IMR-90 (cell line): Measurements from ENCODE around the gene TTYH3. TPM values are rescaled to one million over a fixed set of nuclear protein-coding genes. Genes with fewer than 3 reads are reported as not detected.

ENCODE experiments used
- ATAC-seq: fragments of 200-7000 bp; cut with Tn5 transposase; 2 replicates; pipeline ENCODE4 v1.9.1; 2020; ENCODE audit warnings: low read depth, mild to moderate bottlenecking, moderate library complexity
- BruUV-seq: library from RNA; stranded (reverse); fragments of 400-500 nt; replicated peaks from 2 replicates; lab custom pipeline; 2021; lab: Mats Ljungman, UMichigan
- CTCF ChIA-PET: fragments of 300-600 bp; formaldehyde crosslinking; extraction: SDS; loops from one replicate; lab custom pipeline; 2021; ENCODE audit warnings: antibody characterized with exemption; lab: Yijun Ruan, JAX
- POLR2A ChIA-PET: fragments of 300-600 bp; sonication (Branson Sonifier 250); formaldehyde crosslinking; loops from one replicate; lab custom pipeline; 2022; ENCODE audit warnings: antibody characterized with exemption; ENCODE audit not compliant: unreplicated experiment; lab: Charles Lee
- DNase-seq: peaks from one replicate; pipeline ENCODE4 v3.0.0; 2013
- H2AFZ ChIP-seq: replicated peaks from 2 replicates; pipeline ENCODE3; 2013; ENCODE audit warnings: low read length, mild to moderate bottlenecking; ENCODE audit not compliant: poor library complexity
- H2AK5ac ChIP-seq: 2 replicates; pipeline ENCODE4 v1.6.1; 2013; ENCODE audit warnings: low read depth, low read length, inconsistent platforms
- H2AK9ac ChIP-seq: replicated peaks from 2 replicates; pipeline ENCODE3; 2013; ENCODE audit warnings: mild to moderate bottlenecking, low read depth, low read length, moderate library complexity; ENCODE audit not compliant: poor library complexity
- H2BK120ac ChIP-seq: 2 replicates; pipeline ENCODE4 v1.6.1; 2013; ENCODE audit warnings: low read depth, low read length, inconsistent platforms
- H2BK15ac ChIP-seq: 3 replicates; pipeline ENCODE4 v1.6.1; 2013; ENCODE audit warnings: low read depth, low read length, inconsistent platforms
- H2BK20ac ChIP-seq: 2 replicates; pipeline ENCODE4 v1.6.1; 2013; ENCODE audit warnings: low read depth, mild to moderate bottlenecking, inconsistent platforms, low read length, moderate library complexity
- H2BK5ac ChIP-seq: 2 replicates; pipeline ENCODE4 v1.6.1; 2013; ENCODE audit warnings: mild to moderate bottlenecking, low read depth, low read length, inconsistent platforms; ENCODE audit not compliant: poor library complexity, severe bottlenecking
- H3K14ac ChIP-seq: replicated peaks from 2 replicates; pipeline ENCODE4 v1.6.1; 2013; ENCODE audit warnings: low read depth, low read length, inconsistent platforms
- H3K18ac ChIP-seq: 2 replicates; pipeline ENCODE4 v1.6.1; 2013; ENCODE audit warnings: low read depth, low read length, control low read depth
- H3K23ac ChIP-seq: 2 replicates; pipeline ENCODE4 v1.6.1; 2013; ENCODE audit warnings: low read depth, low read length, inconsistent platforms
- H3K27ac ChIP-seq: 2 replicates; pipeline ENCODE4 v1.5.1; 2013; ENCODE audit warnings: mild to moderate bottlenecking, control low read depth, low read length; ENCODE audit not compliant: insufficient read depth
- H3K27me3 ChIP-seq: 2 replicates; pipeline ENCODE4 v1.6.1; 2013; ENCODE audit warnings: low read length; ENCODE audit not compliant: control insufficient read depth, insufficient read depth
- H3K36me3 ChIP-seq: 2 replicates; pipeline ENCODE4 v1.6.1; 2013; ENCODE audit warnings: low read length, mixed read lengths; ENCODE audit not compliant: control insufficient read depth, insufficient read depth
- H3K4ac ChIP-seq: 2 replicates; pipeline ENCODE4 v1.6.1; 2013; ENCODE audit warnings: low read depth, low read length, inconsistent platforms
- H3K4me1 ChIP-seq: 2 replicates; pipeline ENCODE4 v1.6.1; 2013; ENCODE audit warnings: low read length, mixed read lengths; ENCODE audit not compliant: control insufficient read depth, insufficient read depth
- H3K4me2 ChIP-seq: 2 replicates; pipeline ENCODE4 v1.6.1; 2013; ENCODE audit warnings: low read depth, mild to moderate bottlenecking, control low read depth, low read length, moderate library complexity
- H3K4me3 ChIP-seq: 2 replicates; pipeline ENCODE4 v1.5.1; 2013; ENCODE audit warnings: low read depth, mild to moderate bottlenecking, control low read depth, low read length, moderate library complexity; ENCODE audit not compliant: insufficient read depth
- H3K56ac ChIP-seq: 2 replicates; pipeline ENCODE4 v1.6.1; 2013; ENCODE audit warnings: low read length, inconsistent platforms; ENCODE audit not compliant: insufficient read depth; ENCODE audit errors: extremely low read depth
- H3K79me1 ChIP-seq, 2 experiments: 2 replicates each; pipeline ENCODE4 v1.6.1; 2013; ENCODE audit warnings: low read length in 2 of 2, inconsistent platforms in 1 of 2, low read depth in 1 of 2
- H3K9ac ChIP-seq: 2 replicates; pipeline ENCODE4 v1.6.1; 2013; ENCODE audit warnings: low read depth, low read length, control low read depth
- H3K9me1 ChIP-seq: 2 replicates; pipeline ENCODE4 v1.6.1; 2013; ENCODE audit warnings: low read length, inconsistent platforms; ENCODE audit not compliant: insufficient read depth
- H3K9me3 ChIP-seq: 2 replicates; pipeline ENCODE4 v1.6.1; 2013; ENCODE audit warnings: low read length; ENCODE audit not compliant: control insufficient read depth, insufficient read depth
- H4K20me1 ChIP-seq: 2 replicates; pipeline ENCODE4 v1.6.1; 2013; ENCODE audit warnings: low read length, inconsistent platforms; ENCODE audit not compliant: insufficient read depth
- H4K5ac ChIP-seq: 2 replicates; pipeline ENCODE4 v1.6.1; 2013; ENCODE audit warnings: mild to moderate bottlenecking, low read depth, low read length, control low read depth
- H4K8ac ChIP-seq, 2 experiments: 2 replicates each; pipeline ENCODE4 v1.6.1; 2013; ENCODE audit warnings: low read depth in 2 of 2, low read length in 2 of 2, control low read depth in 1 of 2, inconsistent platforms in 1 of 2
- H4K91ac ChIP-seq: 2 replicates; pipeline ENCODE4 v1.6.1; 2013; ENCODE audit warnings: low read depth, low read length, inconsistent platforms; ENCODE audit not compliant: insufficient read depth
- CEBPB ChIP-seq: IDR thresholded peaks from 2 replicates; pipeline ENCODE4 v1.6.1; 2012; ENCODE audit warnings: low read depth, low read length, improper control_type of control experiment
- CHD1 ChIP-seq: IDR thresholded peaks from 2 replicates; pipeline ENCODE4 v1.6.1; 2012; ENCODE audit warnings: low read depth, low read length, improper control_type of control experiment
- FOS ChIP-seq: fragments of 150-350 bp; IDR thresholded peaks from 2 replicates; pipeline ENCODE4 v1.6.1; 2016; ENCODE audit warnings: low read depth, low read length
- MXI1 ChIP-seq: IDR thresholded peaks from 2 replicates; pipeline ENCODE4 v1.6.1; 2012; ENCODE audit warnings: low read depth, mild to moderate bottlenecking, low read length, moderate library complexity, borderline replicate concordance
- NFE2L2 ChIP-seq: fragments of 150-350 bp; IDR thresholded peaks from 2 replicates; pipeline ENCODE4 v1.6.1; 2016; ENCODE audit warnings: low read depth, mild to moderate bottlenecking, low read length
- SMC3 ChIP-seq: fragments of 150-350 bp; IDR thresholded peaks from 2 replicates; pipeline ENCODE4 v1.6.1; 2016; ENCODE audit warnings: low read depth, mild to moderate bottlenecking, antibody characterized with exemption, low read length, moderate library complexity
- WGBS, 2 experiments: methylation state at CpG; one replicate each; pipeline versions ENCODE4 v1.1.5 to v1.1.7; 2013; ENCODE audit warnings: missing lambda C conversion rate in 2 of 2; ENCODE audit not compliant: insufficient read length in 1 of 2; ENCODE audit errors: extremely low coverage in 2 of 2; 5-methylcytosine and 5-hydroxymethylcytosine counted together
- dilution Hi-C: fragments of 300-500 bp; cut with HindIII; formaldehyde crosslinking; loops from one replicate; pipeline ENCODE4 v1.14.3; 2018; ENCODE audit warnings: low sequenced_read_pairs; ENCODE audit not compliant: unreplicated experiment
- in situ Hi-C: fragments of 300-500 bp; cut with MboI; formaldehyde crosslinking; loops from 3 replicates; pipeline ENCODE4 v1.14.3; 2019; ENCODE audit warnings: low sequenced_read_pairs, inconsistent platforms, mixed read lengths
- intact Hi-C: fragments of 100-400 bp; cut with micrococcal nuclease; formaldehyde crosslinking; loops from 2 replicates; pipeline ENCODE4 v1.10.0; 2022
- polyA plus RNA-seq, 3 experiments: library from polyadenylated mRNA; depleted of rRNA; stranded (reverse); fragments of >200 nt; gene quantifications; 2 replicates each; pipeline ENCODE4 v1.2.3, GENCODE V29; 2012; ENCODE audit warnings: low replicate concordance in 1 of 3
- total RNA-seq: library from RNA; depleted of rRNA; stranded (reverse); fragments of >200 nt; gene quantifications from 2 replicates; pipeline ENCODE4 v1.2.3, GENCODE V29; 2012
- TF ChIP-seq, protein P1 (sequence below): fragments of 150-350 bp; IDR thresholded peaks from 2 replicates; pipeline ENCODE4 v1.6.1; 2017; ENCODE audit warnings: mild to moderate bottlenecking, antibody characterized with exemption, low read length, low read depth

The TTYH3 gene
- total and polyA plus RNA-seq, 2 of the 4 experiments (the other 2 are of a cell fraction), result 5.6 to 82.6 TPM

DNA sequence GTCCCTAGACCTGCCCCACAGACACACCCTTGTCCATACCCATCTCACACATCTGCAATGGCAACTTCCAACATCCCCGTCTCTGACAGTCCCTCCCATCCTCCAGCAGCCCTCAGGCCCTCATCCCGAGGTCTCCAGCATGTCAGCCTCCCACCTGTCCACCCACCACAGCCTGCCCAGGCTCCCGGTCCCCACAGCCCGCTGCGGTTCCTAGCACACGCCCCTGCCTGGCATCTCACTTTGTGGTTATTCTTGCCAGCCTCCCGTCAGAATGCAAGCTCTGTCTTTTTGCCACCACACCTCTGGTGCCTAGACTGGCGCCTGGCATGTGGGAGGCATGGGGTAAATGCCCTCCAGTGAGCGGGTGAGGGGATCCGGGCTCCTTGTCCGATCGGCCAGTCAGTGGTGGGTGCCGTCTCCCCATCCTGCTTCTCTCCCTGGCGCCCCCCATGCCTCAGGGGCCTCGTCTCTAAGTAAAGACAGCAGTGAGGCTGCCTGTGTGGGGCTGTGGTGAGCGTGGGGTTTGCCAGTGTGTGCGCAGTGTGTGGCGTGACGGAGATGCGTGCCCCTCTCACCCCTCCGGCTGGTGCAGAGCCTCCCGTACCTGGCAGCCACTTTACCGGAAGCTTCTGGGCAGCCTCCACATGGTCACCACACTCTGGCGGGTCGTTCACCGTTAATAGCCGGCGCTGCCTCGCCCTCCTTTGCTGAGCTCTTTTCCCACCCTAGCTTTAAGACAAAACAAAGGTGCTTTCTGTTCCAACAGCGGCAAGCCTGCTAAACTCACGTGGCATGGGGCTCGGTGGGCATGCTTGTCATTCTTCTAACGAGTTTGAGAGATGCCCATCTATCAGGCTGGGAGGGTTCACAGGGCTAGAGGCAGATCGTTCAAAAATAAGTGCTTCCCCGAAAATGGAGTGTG lies 28.5 kb upstream of the TTYH3 start:
- in situ Hi-C loops, result no loop called here
- no peak overlapping the region for H4K8ac ChIP-seq
- H3K36me3 ChIP-seq, result peaks cover 18% of the 10 kb centered on the region
- ChIA-PET CTCF (interaction anchor here (0.6 to 1.4 kb wide), 2 partner anchors 135 to 836 kb away, joined by 3 read pairs; no protein-coding TSS in a partner anchor), POLR2A (no interaction called here)
- H3K27ac ChIP-seq, result no peak overlapping the region
- H2BK5ac ChIP-seq, result no peak overlapping the region
- BruUV-seq, result no TSS peak
- DNase-seq, result no peak
- no peak for ATAC-seq
- no peak overlapping the region for H4K5ac ChIP-seq
- no peaks in the 10 kb centered on the region for H3K79me1 ChIP-seq
- H3K4ac ChIP-seq, result no peak overlapping the region
- H3K4me2 ChIP-seq, result no peak overlapping the region
- H3K27me3 ChIP-seq, result no peaks in the 10 kb centered on the region
- H3K9me1 ChIP-seq, result no peaks in the 10 kb centered on the region
- no peak overlapping the region for H3K9ac ChIP-seq
- intact Hi-C loops, result no loop called here
- no peak overlapping the region for H2BK15ac ChIP-seq
- WGBS, 2 experiments, result 91% methylated on average over 10 of the region's 35 CpGs; no CpG with 5 or more reads in 1 of the 2 experiments
- H2BK20ac ChIP-seq, result no peak overlapping the region
- no peak overlapping the region for H3K56ac ChIP-seq
- H3K14ac ChIP-seq, result no peak overlapping the region
- no peaks in the 10 kb centered on the region for H4K20me1 ChIP-seq
- H3K23ac ChIP-seq, result no peak overlapping the region
- H2AK9ac ChIP-seq, result peak overlapping the region; percentile 15
- no peak overlapping the region for H2BK120ac ChIP-seq
- H3K4me3 ChIP-seq, result no peak overlapping the region
- H2AK5ac ChIP-seq, result no peak overlapping the region
- no peaks in the 10 kb centered on the region for H3K9me3 ChIP-seq
- H2AFZ ChIP-seq, result no peak overlapping the region
- dilution Hi-C loops, result no loop called here
- H4K91ac ChIP-seq, result no peak overlapping the region
- no peak overlapping the region for H3K18ac ChIP-seq
- H3K4me1 ChIP-seq, result no peaks in the 10 kb centered on the region
- TF ChIP-seq FOS (no peak), NFE2L2 (no peak), MXI1 (no peak), CEBPB (no peak), SMC3 (no peak), CHD1 (no peak)
- TF ChIP-seq, protein P1, sequence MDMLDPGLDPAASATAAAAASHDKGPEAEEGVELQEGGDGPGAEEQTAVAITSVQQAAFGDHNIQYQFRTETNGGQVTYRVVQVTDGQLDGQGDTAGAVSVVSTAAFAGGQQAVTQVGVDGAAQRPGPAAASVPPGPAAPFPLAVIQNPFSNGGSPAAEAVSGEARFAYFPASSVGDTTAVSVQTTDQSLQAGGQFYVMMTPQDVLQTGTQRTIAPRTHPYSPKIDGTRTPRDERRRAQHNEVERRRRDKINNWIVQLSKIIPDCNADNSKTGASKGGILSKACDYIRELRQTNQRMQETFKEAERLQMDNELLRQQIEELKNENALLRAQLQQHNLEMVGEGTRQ, result no peak
